Nucleus accumbens (tissue), 56 donors: ENCODE results near the gene PTPRN2.
"Not testable (repeated sequence)": the region's sequence is repeated elsewhere in the genome, so short reads cannot be mapped to it uniquely, and the experiment has no call there.

ENCODE experiments used
- DNase-seq, 56 donors: peaks; one replicate each; lab custom pipeline; 2025; lab: John Stamatoyannopoulos, UW

The PTPRN2 gene

GRCh38 chr7:157568770-157569584, 1018.6 kb downstream of the PTPRN2 start:
- DNase-seq = peak in 43 of 56 donors; percentile 14 to 78 (median 43)

- peak in 1 of 56 donors; percentile 44 for DNase-seq
These were observed 1019.4 kb downstream of the PTPRN2 start for GRCh38 chr7:157568106-157568769.

- DNase-seq = no peak
These were observed 1020.0 kb downstream of the PTPRN2 start for GRCh38 chr7:157567666-157568065.

- DNase-seq = no peak
These were observed 1021.0 kb downstream of the PTPRN2 start for GRCh38 chr7:157566631-157567006.

- DNase-seq = no peak
These were observed 1021.5 kb downstream of the PTPRN2 start for GRCh38 chr7:157565981-157566630.

- DNase-seq = no peak
These were observed 1022.4 kb downstream of the PTPRN2 start for GRCh38 chr7:157565201-157565626.

GRCh38 chr7:157564517-157565177, 1023.0 kb downstream of the PTPRN2 start:
- DNase-seq = no peak

- not testable (repeated sequence) for DNase-seq
These were observed 1024.0 kb downstream of the PTPRN2 start for GRCh38 chr7:157563467-157564135.

- not testable (repeated sequence) for DNase-seq
These were observed 1024.9 kb downstream of the PTPRN2 start for GRCh38 chr7:157562522-157563398.

GRCh38 chr7:157561816-157562410, 1025.7 kb downstream of the PTPRN2 start:
- DNase-seq = no peak

- no peak for DNase-seq
These were observed 1026.2 kb downstream of the PTPRN2 start for GRCh38 chr7:157561523-157561785.

- DNase-seq = no peak
These were observed 1026.7 kb downstream of the PTPRN2 start for GRCh38 chr7:157560710-157561522.

- DNase-seq = no peak
These were observed 1027.4 kb downstream of the PTPRN2 start for GRCh38 chr7:157560258-157560654.

- no peak for DNase-seq
These were observed 1027.9 kb downstream of the PTPRN2 start for GRCh38 chr7:157559596-157560257.

- no peak for DNase-seq
These were observed 1028.6 kb downstream of the PTPRN2 start for GRCh38 chr7:157558875-157559595.

- no peak for DNase-seq
These were observed 1029.1 kb downstream of the PTPRN2 start for GRCh38 chr7:157558516-157558874.

GRCh38 chr7:157558061-157558460, 1029.6 kb downstream of the PTPRN2 start:
- no peak for DNase-seq
